NCI-H1436 (cell line): ENCODE measurements around the gene MED13.
"Not testable (repeated sequence)": the region's sequence is repeated elsewhere in the genome, so short reads cannot be mapped to it uniquely, and the experiment has no call there.

Experiments
- DNase-seq: peaks from one replicate; lab custom pipeline; 2025; lab: John Stamatoyannopoulos, UW

MED13 gene

GRCh38 chr17:62086737-62087136 is 21.7 kb upstream of the MED13 start:
- no peak for DNase-seq

- DNase-seq, result peak; percentile 49
Observed at GRCh38 chr17:62085511-62086408, 20.7 kb upstream of the MED13 start.

- DNase-seq, result no peak
Observed at GRCh38 chr17:62084585-62084984, 19.5 kb upstream of the MED13 start.

- no peak for DNase-seq
Observed at GRCh38 chr17:62083651-62084050, 18.6 kb upstream of the MED13 start.

- no peak for DNase-seq
Observed at GRCh38 chr17:62080647-62081046, 15.6 kb upstream of the MED13 start.

GRCh38 chr17:62078009-62078408 is 12.9 kb upstream of the MED13 start:
- DNase-seq, result no peak

- DNase-seq, result no peak
Observed at GRCh38 chr17:62076864-62077788, 12.0 kb upstream of the MED13 start.

GRCh38 chr17:62075308-62075815 is 10.3 kb upstream of the MED13 start:
- no peak for DNase-seq

GRCh38 chr17:62073993-62074392 is 8.9 kb upstream of the MED13 start:
- no peak for DNase-seq

GRCh38 chr17:62072855-62073254 is 7.8 kb upstream of the MED13 start:
- not testable (repeated sequence) for DNase-seq

- no peak for DNase-seq
Observed at GRCh38 chr17:62070900-62071299, 5.8 kb upstream of the MED13 start.

- no peak for DNase-seq
Observed at GRCh38 chr17:62067165-62068145, 2.4 kb upstream of the MED13 start.

GRCh38 chr17:62065611-62066468 is 762 bp upstream of the MED13 start:
- DNase-seq, result peak; percentile 99

GRCh38 chr17:62064029-62064790 is 868 bp downstream of the MED13 start:
- no peak for DNase-seq

GRCh38 chr17:62062944-62063343 is 2.1 kb downstream of the MED13 start:
- no peak for DNase-seq

GRCh38 chr17:62062302-62062701 is 2.8 kb downstream of the MED13 start:
- DNase-seq, result no peak

- DNase-seq, result no peak
Observed at GRCh38 chr17:62059414-62059813, 5.7 kb downstream of the MED13 start.

GRCh38 chr17:62058611-62059010 is 6.5 kb downstream of the MED13 start:
- no peak for DNase-seq

- no peak for DNase-seq
Observed at GRCh38 chr17:62057696-62058095, 7.4 kb downstream of the MED13 start.
